Activated gamma-delta T cell treated with anti-CD3 and anti-CD28 coated beads, Interleukin-2, amount 50 U/mL, for 16 hours (primary cell): ENCODE measurements around the gene UCP2.

Experiments used
- DNase-seq: peaks from one replicate; pipeline ENCODE4 v3.0.0-alpha.2; 2020; ENCODE audit warnings: low read depth

UCP2 gene

GRCh38 chr11:73969991-73970800 lies 12.4 kb downstream of the UCP2 start:
- peak; percentile 34 for DNase-seq

GRCh38 chr11:73969091-73969490 lies 13.6 kb downstream of the UCP2 start:
- DNase-seq: no peak

DNA sequence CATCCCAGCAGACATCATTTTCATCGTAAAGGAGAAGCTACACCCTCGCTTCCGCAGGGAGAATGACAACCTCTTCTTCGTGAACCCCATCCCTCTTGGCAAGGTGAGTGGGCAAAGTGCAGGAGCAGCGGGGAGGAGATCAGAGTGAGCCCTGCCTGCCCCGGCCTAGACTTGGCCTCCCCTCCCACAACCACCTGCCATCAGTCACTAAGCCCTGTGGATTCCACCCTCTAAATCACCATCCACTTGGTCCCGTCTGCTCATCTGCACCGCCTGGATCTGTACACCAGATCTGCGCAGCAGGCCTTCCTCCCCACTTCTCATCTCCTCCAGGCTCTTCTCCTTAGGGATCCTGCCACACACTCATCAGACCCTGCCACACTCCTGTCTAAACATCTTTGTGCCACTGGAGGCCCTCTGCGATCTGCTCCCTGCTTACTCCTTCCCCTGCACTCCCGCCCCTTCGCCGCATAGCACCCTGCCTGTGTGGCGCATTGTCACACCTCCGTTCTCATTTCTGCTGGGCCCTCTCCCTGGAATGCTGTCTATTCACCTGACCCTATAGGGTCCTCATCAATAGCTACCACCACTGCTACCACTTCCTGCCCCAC lies 14.2 kb downstream of the UCP2 start:
- DNase-seq: no peak

DNA sequence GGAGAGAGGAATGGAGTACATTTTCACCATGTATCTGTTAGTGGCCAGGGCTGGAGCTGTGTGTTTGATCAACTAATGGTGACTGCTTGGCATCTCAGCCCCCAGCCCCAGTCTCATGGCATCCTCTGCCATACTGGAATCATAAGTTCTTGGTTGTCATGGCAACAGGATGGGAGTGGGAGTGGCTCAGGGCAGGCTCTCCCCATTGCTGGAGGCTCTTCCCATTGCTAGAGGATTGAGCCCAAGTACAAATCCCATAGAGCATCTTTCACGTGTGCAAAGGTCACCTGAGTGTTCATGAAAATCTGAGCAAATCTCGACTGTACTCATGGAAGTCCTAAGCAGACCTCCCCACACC lies 16.9 kb downstream of the UCP2 start:
- no peak for DNase-seq

DNA sequence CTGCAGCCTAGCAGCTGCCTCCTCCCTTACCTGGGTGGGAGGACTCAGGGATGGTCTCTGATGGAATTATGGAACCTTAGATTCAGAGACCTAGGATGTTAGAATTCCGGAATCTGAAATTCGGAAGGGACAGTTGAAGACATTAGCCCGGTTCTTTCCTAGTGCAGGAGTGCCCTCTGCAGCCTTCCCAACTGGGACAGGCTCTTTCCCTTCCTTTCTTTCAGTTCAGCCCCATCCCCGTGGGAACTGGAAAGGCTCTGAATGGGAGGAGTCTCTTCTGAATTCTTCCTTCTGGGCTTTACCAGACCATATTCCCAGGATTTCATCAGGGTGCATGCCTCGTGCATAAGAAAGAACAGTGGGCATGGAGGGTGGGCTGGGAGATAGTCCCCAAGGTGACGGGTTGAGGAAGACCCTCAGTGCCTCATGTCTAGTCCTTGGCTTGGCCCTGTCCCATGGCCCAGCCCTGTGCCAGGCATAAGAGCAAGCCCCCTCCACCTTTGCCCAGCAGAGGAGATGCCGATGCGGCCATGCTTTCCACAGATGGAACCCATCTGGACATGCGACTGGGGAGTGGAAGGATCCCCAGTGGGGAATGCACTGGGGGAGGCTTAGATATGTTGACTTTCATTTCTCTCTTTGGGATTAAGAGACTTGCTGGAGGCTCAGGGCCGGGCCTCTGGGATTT lies 17.4 kb downstream of the UCP2 start:
- no peak for DNase-seq

DNA sequence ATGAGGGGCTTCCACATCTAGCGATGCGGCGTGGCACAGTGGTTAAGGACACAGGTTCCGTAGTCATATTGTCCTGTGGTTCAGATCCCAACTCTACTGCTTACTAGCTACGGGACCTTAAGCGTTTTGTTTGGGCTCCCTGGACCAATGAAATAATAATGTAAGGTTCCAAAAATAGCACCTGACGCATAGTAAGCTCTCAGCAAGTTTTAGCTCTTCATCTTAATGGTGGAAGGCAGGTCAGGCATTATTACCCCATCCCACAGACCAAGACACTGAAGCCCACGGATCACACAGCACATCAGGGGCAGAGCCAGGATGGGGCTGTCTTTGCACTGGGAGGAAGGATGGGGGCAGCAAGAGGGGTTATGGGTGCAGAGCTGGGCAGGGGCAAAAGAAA lies 18.8 kb downstream of the UCP2 start:
- DNase-seq: no peak

DNA sequence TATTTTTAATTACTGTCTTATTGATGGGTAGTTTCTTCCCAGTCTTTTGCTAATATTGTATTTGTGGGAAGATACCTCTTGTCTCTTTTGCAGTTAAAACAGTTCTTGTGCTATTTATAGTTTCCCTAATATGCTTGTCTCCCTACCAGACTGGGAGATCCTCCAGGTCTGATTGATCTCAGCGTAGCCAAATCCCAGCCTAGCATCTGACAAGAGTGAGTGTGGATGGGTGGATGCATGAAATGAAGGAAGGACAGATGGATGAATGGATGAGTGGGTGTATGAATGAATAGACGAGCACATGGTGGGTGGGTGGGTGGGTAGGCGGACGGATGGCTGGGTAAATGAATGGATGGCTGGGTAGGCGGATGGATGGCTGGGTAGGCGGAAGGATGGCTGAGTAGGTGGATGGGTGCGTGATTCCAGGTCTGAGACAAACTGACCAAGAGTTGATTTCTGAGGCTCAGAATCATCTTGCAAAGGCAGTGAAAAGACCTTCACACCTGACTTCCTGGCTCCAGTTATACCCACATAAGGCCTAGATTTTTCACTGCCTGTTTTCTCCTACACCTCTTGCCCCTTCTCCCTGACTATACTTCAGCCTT lies 20.4 kb downstream of the UCP2 start:
- DNase-seq: no peak

- DNase-seq: no peak
Observed at GRCh38 chr11:73961321-73961720, 21.3 kb downstream of the UCP2 start.

GRCh38 chr11:73958521-73959141 lies 24.0 kb downstream of the UCP2 start:
- no peak for DNase-seq

- DNase-seq: no peak
Observed at GRCh38 chr11:73957654-73958361, 24.8 kb downstream of the UCP2 start.

DNA sequence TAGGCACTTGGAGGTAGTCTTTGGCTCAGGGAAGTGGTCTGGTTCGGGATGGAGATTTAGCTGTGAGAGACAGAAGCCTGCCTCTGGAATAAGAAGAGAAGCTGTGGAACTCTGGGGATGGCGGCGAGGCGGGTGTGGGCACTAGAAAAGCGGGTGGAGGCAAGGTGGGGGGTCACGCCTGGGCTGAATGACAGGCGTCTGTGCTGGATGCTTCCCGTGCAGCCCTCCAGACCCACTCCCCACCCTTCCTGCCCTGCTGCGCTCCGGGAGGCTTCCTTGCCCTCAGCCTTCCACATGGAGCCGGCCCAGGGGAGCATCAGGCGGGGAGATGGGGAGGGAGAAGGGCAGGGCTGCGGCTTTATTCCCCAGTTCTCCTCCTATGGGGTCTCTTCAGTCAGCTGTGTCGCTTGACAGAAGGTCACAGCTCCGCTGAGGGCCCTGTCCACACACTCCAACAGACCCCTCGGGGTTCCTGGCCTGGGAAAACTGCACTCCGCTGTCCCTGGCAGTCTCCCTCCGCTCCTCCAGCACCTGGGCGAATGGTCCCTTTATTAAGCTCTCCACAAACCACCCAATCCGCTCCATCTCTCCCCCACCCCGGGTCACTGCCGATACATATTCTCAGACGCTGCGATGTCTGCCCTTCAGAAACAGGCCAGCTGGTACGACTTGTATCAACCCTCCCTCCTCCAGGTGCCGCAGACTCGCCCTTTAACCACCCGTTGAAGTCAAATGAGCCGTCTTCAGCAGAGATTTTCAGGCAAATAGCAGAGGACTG lies 25.6 kb downstream of the UCP2 start:
- DNase-seq: no peak

DNA sequence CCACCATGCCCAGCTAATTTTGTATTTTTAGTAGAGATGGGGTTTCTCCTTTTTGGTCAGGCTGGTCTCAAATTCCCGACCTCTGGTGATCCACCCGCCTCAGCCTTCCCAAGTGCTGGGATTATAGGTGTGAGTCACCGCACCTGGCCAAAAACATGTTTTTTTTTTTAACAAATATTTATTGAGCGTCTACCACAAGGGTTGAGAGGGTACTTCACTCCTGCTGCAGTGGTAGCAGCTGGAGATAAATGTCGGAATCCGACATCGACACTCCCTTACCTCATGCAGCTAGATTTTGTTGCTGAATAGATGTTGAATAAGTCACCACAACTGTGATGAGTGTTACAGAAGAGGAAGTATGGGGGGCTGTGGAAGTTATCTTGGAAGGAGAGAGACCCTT lies 30.8 kb downstream of the UCP2 start:
- no peak for DNase-seq

DNA sequence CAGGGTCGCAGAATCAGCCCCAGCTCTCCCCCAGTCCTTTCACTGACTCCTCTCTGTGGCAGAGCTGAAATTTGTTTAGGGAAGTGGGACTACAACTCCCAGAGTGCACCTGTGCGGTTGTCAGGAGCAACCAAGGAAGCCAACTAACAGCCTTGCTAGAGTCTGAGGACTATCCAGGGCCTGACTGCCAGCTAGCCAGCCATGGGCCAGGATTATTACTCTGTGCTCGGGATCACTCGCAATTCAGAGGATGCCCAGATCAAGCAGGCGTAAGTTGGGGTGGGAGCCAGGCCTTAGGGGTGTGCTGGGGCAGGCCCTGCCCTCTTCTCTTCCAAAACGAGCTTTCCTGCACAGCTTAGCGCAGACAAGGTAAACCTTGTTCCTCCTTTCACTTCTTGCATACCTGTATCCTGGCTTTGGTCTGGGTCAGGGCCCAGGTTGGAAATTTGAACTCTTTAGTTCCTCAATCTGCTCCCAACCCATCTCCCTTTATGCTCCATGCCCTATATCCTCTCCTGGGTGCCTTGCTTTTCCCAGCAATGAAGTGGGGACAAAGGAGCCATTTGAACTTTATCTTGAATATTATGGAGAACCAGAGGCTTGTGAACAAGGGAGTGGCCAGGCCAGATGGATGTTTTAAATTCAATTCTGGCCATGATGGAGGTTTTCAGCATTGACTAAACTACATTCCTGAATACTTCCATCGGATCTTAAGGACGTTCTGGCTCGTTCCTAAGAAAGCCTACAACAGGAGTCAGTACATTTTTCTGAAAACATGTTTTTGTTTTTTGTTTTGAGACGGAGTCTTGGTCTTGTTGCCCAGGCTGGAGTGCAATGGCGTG lies 31.6 kb downstream of the UCP2 start, which contains the start of gene DNAJB13:
TSS of gene DNAJB13 (plus strand) at position 158 of the 842 bp plus-strand sequence. CDS start at position 202, 44 bp downstream.
- no peak for DNase-seq

- no peak for DNase-seq
Observed at GRCh38 chr11:73949912-73950311, 32.7 kb downstream of the UCP2 start.

GRCh38 chr11:73949246-73949645 lies 33.4 kb downstream of the UCP2 start:
- no peak for DNase-seq

DNA sequence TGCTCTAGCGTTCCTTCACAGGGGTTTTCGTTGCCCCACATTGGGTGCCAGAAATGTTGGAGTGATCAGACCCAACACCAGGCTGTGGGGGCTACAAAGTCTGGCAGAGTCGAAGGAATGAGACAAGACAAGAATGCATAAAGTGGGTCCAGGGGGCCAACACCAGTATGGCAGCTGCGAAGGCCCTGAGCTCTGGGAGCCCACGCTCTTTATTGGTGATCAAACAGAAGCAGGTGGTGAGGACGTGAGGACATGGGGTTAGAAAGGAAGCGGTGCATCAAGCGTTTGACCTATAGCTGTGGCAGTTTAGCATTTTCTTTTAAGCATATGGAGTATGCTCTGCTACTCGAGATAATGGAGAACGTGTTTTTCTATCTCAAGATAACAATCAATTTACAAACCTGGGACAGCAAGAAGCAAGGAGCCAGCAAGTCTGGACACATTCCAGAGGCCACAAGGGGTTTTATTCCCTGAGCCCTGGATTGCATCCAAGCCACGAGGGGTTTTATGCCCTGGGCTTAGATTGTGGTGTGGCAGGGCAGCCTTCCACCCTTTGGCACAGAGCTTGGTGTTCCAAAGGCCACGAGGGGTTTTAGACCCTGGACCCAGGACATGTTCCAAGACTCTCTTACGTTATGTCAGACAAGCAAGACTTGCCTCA lies 35.7 kb downstream of the UCP2 start:
- DNase-seq: no peak

DNA sequence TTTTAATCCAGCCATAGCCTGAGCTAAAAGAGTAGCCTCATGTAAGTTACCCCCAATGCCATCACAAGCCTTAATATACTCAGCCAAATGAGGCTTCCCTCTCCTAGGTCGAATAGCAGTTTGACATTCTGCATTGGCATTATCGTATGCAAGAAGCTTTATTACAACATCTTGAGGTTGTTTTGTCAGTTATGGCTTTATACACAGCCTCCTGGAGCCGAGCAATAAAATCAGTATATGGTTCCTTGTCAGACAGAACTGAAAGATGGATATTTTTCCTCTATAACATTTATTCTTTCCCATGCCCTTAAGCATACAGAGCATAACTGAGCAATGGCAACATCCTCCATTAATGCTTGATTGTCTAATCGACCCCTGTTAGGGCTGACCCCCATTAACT lies 37.2 kb downstream of the UCP2 start:
- DNase-seq: no peak

DNA sequence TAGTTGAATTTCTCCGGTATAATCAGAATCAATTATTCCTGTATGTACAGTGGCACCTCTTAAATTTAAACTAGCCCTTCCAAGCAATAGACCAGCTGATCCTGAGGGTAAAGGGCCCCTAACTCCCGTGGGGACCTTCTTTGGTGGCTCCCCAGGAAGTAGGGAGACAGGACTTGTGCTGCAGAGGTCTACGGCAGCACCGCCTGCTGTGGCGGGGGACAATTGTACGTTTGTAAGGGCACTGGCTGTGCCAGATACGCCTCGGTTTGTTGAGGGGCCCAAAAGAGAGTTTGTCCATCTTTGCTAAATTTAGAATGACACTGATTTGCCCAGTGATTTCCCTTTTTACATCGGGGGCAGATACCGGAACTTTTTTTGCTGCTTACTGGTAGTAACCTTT lies 37.7 kb downstream of the UCP2 start:
- DNase-seq: no peak

- no peak for DNase-seq
Observed at GRCh38 chr11:73944085-73944484, 38.6 kb downstream of the UCP2 start.
